Measurements from ENCODE around the gene MTHFD2L.
"Not testable (repeated sequence)": the region's sequence is repeated elsewhere in the genome, so short reads cannot be mapped to it uniquely, and the experiment has no call there.

MTHFD2L gene

GRCh38 chr4:74157561-74158465 lies at the start of gene MTHFD2L:
MTHFD2L (plus strand) TSS chr4:74158118; CDS start chr4:74158139, 21 bp downstream.
- peak; percentile 65 to 80 for DNase-seq (ENCODE audit: low read depth in 2 of 2)

- no peak for DNase-seq (ENCODE audit: low read depth in 2 of 2)
These were observed 49.3 kb upstream of the MTHFD2L start for GRCh38 chr4:74108457-74109115.

- no peak for DNase-seq (ENCODE audit: low read depth in 2 of 2)
These were observed 48.6 kb upstream of the MTHFD2L start for GRCh38 chr4:74109116-74109869.

GRCh38 chr4:74109870-74110605 lies 47.9 kb upstream of the MTHFD2L start:
- no peak for DNase-seq (ENCODE audit: low read depth in 2 of 2)

GRCh38 chr4:74110670-74111069 lies 47.2 kb upstream of the MTHFD2L start:
- DNase-seq (ENCODE audit: low read depth in 2 of 2): no peak

GRCh38 chr4:74111306-74111975 lies 46.5 kb upstream of the MTHFD2L start:
- no peak for DNase-seq (ENCODE audit: low read depth in 2 of 2)

GRCh38 chr4:74111990-74112389 lies 45.9 kb upstream of the MTHFD2L start:
- no peak for DNase-seq (ENCODE audit: low read depth in 2 of 2)

- DNase-seq (ENCODE audit: low read depth in 2 of 2): no peak
These were observed 45.4 kb upstream of the MTHFD2L start for GRCh38 chr4:74112399-74113105.

GRCh38 chr4:74114234-74114633 lies 43.7 kb upstream of the MTHFD2L start:
- DNase-seq (ENCODE audit: low read depth in 2 of 2): no peak

GRCh38 chr4:74117024-74117534 lies 40.8 kb upstream of the MTHFD2L start:
- DNase-seq (ENCODE audit: low read depth in 2 of 2): no peak

GRCh38 chr4:74118600-74119338 lies 39.1 kb upstream of the MTHFD2L start:
- DNase-seq (ENCODE audit: low read depth in 2 of 2): no peak

GRCh38 chr4:74120086-74120485 lies 37.8 kb upstream of the MTHFD2L start:
- DNase-seq (ENCODE audit: low read depth in 2 of 2): no peak

GRCh38 chr4:74121643-74122579 lies 36.0 kb upstream of the MTHFD2L start:
- no peak for DNase-seq (ENCODE audit: low read depth in 2 of 2)

- DNase-seq (ENCODE audit: low read depth in 2 of 2): no peak
These were observed 34.7 kb upstream of the MTHFD2L start for GRCh38 chr4:74123065-74123728.

- DNase-seq (ENCODE audit: low read depth in 2 of 2): no peak
These were observed 32.9 kb upstream of the MTHFD2L start for GRCh38 chr4:74125029-74125428.

- no peak for DNase-seq (ENCODE audit: low read depth in 2 of 2)
These were observed 30.2 kb upstream of the MTHFD2L start for GRCh38 chr4:74127745-74128144.

GRCh38 chr4:74130843-74131242 lies 27.1 kb upstream of the MTHFD2L start:
- DNase-seq (ENCODE audit: low read depth in 2 of 2): not testable (repeated sequence)

GRCh38 chr4:74132188-74132587 lies 25.7 kb upstream of the MTHFD2L start:
- DNase-seq (ENCODE audit: low read depth in 2 of 2): not testable (repeated sequence)

Measured in stimulated activated CD4-positive, alpha-beta T cell treated with anti-CD3 and anti-CD28 coated beads, Interleukin-12 subunit alpha, Interleukin-12 subunit beta, amount 100 ng/mL, for 24 hours (primary cell).